HG02798 (cell line): ENCODE data around the gene MUSK.
"Not testable (repeated sequence)": the region's sequence is repeated elsewhere in the genome, so short reads cannot be mapped to it uniquely, and the experiment has no call there.

ENCODE experiments used
- ATAC-seq: cut with Tn5 transposase; IDR thresholded peaks from one replicate; pipeline ENCODE4 v1.9.1; 2021; ENCODE audit warnings: mild to moderate bottlenecking; ENCODE audit not compliant: unreplicated experiment, poor library complexity

The MUSK gene

DNA sequence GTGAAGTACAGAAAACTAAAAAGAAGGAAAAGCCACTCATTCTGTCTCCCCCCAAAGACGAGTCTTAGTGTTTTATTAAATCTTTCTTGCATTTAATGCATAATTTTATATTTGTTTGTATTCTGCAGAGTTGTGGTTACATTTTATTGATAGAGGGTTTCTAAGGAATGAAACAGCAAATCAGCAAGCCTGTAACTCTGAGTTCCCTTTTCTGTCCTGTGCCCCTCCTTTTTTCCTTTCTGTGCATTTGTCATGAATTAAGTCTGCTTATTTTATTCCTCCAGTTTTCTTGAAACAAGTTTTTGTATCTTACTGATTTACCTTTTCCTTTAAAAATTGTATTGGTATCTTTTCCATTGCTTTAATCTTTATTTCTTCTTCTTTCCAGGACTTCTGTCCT, 132.8 kb downstream of the MUSK start:
- no peak for ATAC-seq

DNA sequence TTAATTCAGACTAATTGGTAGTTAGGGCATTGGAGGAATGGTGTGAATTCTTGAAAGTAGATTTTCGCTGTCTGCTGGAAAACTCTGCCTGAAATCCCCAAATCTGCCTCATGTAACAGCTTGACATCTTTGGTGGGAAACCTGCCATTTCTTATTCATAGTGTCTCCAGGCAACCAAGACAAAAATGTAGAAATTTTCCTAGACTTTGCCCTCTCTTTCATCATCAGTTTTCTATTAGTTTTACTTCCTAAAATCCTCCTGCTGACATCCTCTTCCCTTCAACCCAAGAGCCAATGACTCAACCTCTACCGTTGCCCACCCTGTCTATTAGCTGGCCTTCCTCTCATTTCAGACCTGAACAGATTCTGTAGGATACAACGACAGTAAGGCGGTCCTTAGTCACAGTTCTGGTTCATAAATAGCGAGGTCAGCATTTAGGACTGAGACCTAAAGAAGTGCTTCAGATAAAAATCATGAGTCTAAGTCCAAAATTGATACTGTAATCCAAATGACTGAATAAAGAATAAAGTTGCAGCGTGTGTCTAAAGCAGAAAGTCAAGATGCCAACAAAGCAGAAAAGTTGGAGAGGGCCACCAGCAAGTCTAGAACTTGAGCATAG, 133.9 kb downstream of the MUSK start:
- no peak for ATAC-seq

DNA sequence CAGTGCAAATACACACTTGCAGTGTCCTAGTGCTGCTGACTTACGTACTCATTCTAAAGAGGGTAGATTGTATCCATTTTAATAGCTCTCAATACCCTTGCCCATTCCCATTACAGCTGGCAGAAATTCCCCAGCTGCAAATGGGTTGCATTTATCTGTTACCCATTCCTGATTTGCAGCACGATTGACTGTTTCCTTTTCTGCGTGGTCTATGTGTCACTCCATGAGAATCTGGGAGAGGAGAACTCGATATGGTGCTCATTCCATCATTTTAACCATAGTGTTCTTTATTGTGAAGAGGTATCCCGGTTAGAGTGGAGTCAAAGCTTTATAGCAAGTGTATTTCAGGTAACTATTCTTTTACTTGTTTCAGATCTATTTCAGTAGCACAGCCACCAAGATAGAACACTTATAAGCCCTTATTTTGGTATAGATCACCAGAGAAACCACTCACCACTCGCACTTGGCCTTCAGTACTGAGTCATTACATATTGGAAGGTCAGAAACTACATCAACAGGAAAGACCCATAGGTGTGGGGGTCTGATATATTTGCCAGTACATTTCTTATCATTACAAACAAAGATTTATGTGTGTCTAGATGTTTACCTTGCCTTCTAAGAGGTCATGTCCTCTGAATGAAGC, 139.5 kb downstream of the MUSK start:
- ATAC-seq, result peak; percentile 68

DNA sequence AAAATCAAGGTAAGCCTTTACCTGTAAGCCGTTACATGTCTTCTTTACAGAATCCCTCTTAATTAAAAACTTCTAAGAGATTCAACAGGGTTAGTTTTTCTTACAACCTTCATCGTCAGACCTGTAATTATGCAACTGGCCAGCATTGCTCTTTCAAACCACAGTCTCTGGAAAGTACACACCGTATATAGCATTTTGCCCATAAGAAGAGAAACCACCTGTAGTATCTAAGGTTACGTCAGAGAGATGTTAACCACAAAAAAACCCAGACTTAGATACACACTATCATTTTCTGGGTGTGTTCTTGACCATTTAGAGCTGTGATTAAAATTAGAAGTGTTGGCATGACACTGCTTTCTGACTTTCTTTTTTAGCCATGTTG, 140.0 kb downstream of the MUSK start:
- peak; percentile 98 for ATAC-seq

DNA sequence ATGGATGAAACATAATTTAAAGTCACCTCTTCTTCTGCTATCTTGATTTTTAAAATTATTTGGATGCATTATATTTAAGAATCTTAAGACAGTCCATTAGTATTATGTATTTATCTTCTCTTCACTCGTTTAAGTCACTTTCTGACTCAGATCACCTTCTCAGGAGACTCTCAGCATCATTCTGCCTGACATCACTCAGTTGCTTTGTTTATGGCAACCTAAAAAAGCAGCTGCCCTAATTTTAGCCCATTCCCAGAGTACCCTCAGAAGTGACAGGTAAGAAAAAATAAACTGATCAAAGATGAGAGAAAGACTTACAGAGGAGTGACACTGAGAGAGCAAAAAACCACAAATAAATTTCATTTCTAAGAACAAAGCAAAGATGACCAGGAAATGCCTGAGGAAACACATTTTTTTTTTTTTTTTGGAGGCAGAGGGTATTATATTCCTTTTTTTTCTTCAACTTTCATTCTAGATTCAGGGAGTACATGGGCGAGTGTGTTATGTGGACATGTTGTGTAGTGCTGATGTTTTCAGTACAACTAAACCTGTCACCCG, 140.5 kb downstream of the MUSK start:
- peak; percentile 37 for ATAC-seq

DNA sequence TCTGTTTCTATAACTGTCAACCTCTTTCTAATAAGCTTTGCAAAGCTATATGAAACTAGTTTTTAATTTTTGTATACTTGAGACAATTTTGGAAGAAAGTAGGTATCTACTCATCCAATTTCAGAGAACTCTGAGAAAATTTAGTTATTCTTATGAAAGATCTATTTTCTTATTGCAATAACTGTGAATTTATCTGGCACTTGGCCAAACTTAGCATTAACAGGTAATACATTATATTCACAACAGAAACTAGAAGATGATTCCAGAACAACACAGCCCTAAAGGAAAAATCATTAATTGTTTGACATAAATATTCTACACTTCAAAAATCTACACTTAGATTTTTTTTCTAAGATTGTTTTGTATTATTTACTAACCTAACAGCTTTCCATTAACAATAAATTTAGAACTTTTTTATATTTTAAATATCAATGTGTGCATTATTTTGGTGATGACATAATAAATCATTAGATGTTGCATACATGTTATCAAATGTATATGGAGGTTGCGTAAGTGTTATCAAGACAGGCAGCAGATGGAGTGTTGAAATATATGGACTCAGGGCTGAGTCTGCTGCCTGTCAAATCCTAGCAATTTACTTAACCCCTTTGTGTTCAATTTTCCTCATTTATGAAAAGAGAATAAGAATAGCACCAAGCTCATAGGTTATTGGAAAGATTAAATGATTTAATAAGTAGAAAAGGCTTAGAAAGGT, 141.8 kb downstream of the MUSK start:
- ATAC-seq, result no peak

DNA sequence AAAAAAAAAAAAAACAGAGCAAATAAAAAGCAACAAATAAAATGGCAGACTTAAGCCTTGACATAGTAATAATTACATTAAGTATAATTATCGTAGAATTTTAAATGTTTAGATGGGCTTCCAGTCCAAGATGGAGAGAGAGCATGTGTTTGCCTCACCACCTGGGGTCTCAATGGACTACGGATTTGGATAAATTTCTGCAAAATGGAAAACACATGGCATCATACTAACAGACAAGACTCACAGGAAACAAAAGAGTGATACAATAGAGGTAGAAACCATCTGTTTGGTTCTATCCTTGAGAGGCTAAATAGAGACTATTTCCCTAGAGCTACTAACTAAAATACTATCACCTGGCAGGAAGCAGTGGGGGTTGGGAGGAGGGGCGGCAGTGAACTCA, 144.3 kb downstream of the MUSK start:
- ATAC-seq, result no peak

DNA sequence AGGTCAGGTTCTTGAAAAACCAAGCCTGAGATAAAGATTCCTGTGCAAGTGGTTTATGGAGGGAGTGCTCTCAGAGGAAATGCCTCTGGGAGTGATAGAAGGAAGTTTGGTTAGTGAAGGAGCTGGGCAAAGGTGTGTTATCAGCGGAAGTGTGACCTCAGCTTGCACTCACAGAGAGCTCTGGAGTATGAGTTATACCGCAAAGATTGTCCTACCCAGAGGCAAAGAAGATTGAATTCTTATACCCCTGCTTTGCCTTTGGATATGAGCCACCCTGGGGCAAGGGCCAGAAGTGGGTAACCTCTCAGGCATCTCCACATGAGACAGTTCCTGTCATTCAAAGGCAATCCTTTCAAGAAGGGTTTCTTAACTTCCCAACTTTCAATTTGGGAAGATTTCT, 145.6 kb downstream of the MUSK start:
- no peak for ATAC-seq

DNA sequence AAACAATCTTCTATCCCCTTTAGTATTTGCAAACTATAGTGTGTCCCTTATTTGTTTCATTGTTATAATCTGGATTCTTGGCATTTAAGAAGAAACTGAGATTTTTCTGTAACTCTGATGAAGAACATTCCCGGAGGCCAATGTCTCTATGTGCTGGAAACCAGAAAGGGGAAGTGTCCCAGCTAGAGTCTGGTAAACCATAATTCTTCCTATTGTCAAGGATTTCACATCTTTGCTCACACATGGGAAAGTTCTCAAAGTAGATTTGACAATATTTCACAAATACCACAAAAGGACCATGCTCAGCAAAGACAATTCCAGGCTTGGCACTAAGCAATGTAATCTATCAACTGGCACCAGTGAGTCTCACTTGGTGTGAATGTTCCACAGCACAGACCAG, 146.8 kb downstream of the MUSK start:
- ATAC-seq, result no peak

DNA sequence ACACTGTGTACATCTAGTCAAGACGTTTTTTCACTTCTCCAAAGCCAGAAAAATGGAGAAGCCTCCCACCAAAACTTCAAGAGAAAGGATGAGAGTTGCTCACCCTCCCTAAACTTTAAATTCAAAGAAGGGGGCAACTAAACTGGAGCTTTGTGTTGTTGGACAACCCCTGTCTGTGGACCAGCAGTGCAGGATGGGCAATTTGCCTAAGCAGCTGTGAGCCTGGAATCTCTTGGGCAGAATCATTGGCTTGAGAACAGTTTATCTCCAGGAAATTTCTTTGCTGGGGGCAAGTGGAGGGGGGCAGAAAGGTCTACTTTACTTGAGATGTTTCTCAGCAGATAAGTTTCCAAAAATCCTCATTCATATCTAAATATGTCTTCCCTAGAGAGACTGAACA, 151.8 kb downstream of the MUSK start:
- ATAC-seq, result no peak

DNA sequence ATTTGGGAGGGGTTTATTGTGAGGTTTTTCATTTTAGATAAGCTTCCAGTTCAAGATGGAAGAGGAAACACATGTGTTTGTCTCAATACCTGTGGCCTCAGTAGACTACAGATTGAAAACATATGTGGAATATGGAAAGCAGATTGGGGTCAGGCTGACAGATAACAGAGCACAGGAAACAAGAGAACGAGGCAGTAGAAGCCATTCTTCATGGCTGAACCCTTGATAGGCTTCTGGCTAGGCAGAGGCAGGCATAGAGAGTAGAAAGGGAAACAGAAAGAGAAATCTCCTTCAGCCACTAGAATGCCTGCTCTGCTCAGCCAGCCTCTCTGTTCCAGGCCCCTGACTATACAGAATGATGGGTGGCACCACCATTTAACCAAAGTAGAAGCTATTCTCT, 152.5 kb downstream of the MUSK start:
- ATAC-seq, result peak; percentile 99

DNA sequence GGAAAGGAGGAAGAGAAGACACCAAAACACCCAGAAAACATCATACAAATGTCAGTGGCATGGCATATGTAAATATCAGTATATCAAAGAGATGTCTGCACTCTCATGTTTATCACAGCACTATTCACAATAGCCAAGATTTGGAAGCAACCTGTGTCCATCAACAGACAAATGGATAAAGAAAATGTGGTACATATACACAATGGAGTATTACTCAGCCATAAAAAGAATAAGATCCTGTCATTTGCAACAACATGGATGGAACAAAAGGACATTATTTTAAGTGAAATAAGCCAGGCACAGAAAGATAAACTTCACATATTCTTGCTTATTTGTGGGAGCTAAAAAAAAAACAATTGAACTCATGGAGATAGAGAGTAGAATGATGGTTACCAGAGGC, 156.5 kb downstream of the MUSK start:
- ATAC-seq, result not testable (repeated sequence)

DNA sequence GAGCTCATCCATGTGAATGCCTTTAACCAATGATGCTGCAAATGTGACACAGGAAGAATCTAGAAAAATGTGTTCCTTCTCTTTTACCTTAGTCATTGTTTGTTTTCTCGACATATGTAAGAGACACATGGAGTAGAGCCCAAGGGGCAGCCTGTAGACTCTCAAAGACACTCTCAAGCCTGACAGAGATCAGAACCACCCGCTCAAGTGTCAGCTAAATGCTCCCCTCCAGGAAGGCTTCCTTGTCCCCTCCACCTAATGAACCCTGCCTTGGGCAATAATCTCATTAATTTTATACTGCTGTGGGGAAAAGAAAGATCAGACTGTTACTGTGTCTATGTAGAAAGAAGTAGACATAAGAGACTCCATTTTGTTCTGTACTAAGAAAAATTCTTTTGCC, 157.4 kb downstream of the MUSK start:
- no peak for ATAC-seq

DNA sequence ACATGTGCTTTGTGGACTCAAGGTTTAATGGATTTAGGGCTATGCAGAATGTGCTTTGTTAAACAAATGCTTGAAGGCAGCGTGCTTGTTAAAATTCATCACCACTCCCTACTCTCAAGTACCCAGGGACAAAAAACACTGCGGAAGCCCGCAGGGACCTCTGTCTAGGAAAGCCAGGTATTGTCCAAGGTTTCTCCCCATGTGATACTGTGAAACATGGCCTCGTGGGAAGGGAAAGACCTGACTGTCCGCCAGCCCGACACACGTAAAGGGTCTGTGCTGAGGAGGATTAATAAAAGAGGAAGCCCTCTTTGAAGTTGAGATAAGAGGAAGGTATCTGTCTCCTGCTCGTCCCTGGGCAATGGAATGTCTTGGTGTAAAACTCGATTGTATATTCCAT, 157.8 kb downstream of the MUSK start:
- not testable (repeated sequence) for ATAC-seq

DNA sequence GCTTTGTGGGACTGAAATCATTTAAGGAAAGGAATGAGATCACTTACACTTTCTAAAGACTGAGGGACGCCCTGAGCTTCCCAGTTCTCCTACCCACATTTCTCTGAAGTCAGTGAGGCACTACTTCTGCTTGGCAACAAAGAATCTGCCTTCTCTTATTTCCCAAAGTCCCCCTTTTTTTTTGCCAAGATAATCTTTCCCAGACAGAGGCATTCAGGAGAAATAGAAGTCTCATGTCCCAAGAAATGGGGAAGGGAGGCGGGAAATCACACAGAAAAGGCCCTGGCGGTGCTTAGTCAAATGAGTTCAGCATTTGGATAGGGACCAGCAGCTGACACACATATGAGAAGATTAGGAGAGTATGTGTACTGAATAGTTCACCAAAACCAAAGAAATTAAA, 159.7 kb downstream of the MUSK start:
- ATAC-seq, result no peak

DNA sequence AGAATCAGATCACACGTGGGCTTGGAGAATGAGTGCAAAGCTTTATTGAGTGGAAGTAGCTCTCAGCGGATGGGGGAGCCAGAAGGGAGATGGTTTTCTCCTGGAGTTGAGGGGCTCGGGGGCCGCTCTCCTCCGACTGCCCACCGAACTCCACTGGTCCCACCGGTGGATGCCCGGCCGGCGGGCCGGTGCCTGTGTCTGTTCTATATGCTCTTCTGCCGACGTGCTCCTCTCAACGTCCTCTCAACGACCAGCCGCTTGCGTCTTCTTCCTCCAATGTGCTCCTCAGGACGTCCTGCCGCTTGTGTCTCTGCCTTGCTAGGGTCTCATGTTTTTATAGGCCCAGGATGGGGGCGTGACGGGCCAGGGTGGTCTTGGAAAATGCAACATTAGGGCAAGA, 161.9 kb downstream of the MUSK start:
- no peak for ATAC-seq

DNA sequence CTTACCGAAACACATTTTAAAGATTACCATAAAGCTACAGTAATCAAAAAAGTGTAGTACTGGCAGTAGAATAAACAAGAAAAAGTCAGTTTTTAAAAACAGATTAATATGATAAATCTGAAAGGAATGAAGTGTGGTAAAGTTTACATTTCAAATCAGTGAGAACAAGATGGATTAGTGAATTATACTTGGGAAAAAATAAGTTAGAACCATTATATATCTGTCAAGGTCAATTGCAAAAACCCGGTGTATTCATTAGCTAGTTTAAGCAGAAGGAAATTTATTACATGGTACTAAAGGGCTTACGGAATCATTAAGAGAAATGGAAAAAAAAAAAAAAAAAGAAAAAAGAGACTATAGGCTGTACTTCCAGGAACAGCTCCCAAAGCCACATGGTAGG, 164.3 kb downstream of the MUSK start:
- no peak for ATAC-seq

DNA sequence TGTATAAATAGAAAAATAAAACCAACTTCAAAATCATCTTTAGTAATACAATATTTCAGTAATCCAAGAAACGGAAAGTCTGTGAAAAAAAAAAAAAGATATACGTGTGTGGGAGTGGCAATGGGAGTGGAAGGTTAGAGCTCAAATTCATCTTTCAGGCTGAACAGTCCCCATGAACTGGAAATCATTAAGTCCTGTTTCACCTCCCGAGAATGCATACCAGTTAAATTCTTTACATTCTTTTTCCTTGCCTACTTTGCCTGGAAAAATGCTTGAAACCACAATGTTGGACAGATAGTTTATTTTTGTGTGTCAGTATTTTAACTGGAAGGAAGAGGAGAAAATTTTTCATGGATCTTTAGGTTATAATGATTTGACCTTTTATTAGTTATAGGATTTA, 166.8 kb downstream of the MUSK start:
- ATAC-seq, result no peak

DNA sequence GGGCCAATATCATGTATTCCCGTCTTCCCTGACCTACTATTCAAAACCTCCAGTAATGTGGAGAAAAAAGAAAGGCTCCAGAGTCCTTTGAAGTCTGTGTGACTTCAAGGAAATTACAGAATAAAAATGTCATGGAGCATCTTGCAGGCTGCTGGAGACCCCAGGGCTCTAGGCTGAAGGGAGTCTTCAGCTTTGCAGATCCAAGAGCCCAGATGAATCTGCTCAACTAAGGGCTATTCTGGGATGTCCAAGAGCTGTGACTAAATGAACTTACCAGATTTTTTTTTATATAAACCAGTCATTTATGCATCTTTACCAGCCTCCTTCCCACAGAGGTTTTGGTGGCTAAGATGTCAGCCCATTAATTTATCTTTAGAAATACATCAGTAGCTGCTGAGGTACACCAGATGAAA, 167.3 kb downstream of the MUSK start:
- ATAC-seq, result no peak

DNA sequence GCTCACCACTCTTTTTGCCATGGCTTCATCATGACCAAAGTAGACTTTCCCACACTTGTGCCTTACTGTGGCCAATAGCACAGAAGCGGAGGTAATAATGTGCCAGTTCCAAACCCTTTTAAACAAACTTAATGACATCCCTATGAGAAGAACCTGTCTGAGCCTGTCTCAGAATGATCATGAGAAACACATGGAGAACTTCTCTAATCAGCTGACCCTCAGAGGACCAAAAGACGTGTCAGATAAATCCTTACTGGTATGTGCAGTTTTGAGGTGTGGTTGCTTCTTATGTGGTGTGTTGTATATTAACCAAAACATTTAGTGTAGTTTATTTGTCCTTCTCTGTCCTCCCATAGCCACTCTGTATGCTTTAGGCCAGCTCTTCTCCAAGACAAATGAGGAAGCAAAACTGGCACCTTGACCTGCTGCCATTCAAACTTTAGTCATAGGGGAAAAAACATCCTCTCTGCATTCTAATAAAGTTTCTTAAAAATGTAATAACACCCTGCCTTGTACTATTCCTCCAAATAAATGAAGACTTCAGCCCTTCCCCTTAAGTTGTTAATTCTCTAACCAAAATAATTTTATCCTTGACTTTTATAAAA, 168.9 kb downstream of the MUSK start:
- ATAC-seq, result peak; percentile 71

DNA sequence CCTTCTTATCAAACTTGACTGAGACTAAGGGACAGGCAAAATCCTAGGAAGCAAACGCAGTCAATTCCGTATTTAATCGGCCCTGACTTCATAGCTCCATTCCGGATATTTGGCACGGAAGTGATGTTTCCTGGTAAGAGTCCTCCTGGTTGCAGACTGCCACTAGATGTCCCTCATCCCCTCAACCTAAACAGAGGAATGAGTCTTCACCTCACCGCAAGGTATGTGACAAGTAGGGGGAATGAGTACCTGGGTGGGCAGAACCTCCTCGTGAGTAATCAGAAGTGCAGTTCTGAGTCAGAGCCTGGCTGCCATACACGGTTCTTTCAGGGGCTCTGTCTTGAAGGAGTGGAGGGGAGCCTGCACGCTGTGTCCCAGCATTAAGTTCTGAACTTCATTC, 173.6 kb downstream of the MUSK start:
- ATAC-seq, result no peak
